ENCODE data around the gene TMEM150B.

TMEM150B gene

GRCh38 chr19:55275851-55276719 lies 49.1 kb downstream of the TMEM150B start:
- DNase-seq = no peak

GRCh38 chr19:55273978-55274707 lies 51.0 kb downstream of the TMEM150B start:
- DNase-seq = no peak

- DNase-seq = no peak
These were observed 53.0 kb downstream of the TMEM150B start for GRCh38 chr19:55272142-55272541.

- no peak for DNase-seq
These were observed 54.8 kb downstream of the TMEM150B start for GRCh38 chr19:55270172-55270942.

- DNase-seq = no peak
These were observed 55.8 kb downstream of the TMEM150B start for GRCh38 chr19:55269299-55269698.

- no peak for DNase-seq
These were observed 58.3 kb downstream of the TMEM150B start for GRCh38 chr19:55266840-55267239.

GRCh38 chr19:55266404-55266803 lies 58.7 kb downstream of the TMEM150B start:
- no peak for DNase-seq

GRCh38 chr19:55265723-55266386 lies 59.3 kb downstream of the TMEM150B start:
- no peak for DNase-seq

- DNase-seq = no peak
These were observed 60.0 kb downstream of the TMEM150B start for GRCh38 chr19:55265173-55265572.

GRCh38 chr19:55264531-55264930 lies 60.6 kb downstream of the TMEM150B start:
- DNase-seq = no peak
